Mesothelial cell of epicardium (in vitro differentiated cells): Measurements from ENCODE around the gene DNER. TPM values are rescaled to one million over a fixed set of nuclear protein-coding genes. Genes with fewer than 3 reads are reported as not detected.
A peak's percentile ranks its signal among the peaks of the same experiment; 100 is the strongest.

ENCODE experiments used
- DNase-seq, 2 experiments: peaks; one replicate each; pipeline ENCODE4 v3.0.0; 2021; ENCODE audit warnings: low spot score in 2 of 2; ENCODE audit not compliant: unreplicated experiment in 2 of 2
- H3K27ac Mint-ChIP-seq: 2 replicates; pipeline ENCODE4 v1.8.0; 2021; ENCODE audit warnings: mixed read lengths
- H3K27me3 Mint-ChIP-seq: 2 replicates; pipeline ENCODE4 v1.8.0; 2021; ENCODE audit warnings: low read depth, mixed read lengths
- H3K36me3 Mint-ChIP-seq: 2 replicates; pipeline ENCODE4 v1.8.0; 2021; ENCODE audit warnings: mixed read lengths
- H3K4me1 Mint-ChIP-seq: 2 replicates; pipeline ENCODE4 v1.8.0; 2021; ENCODE audit warnings: mixed read lengths
- H3K4me3 Mint-ChIP-seq: 2 replicates; pipeline ENCODE4 v1.8.0; 2021; ENCODE audit warnings: mild to moderate bottlenecking, moderate library complexity, mixed read lengths
- H3K9me3 Mint-ChIP-seq: 2 replicates; pipeline ENCODE4 v1.8.0; 2021; ENCODE audit warnings: mixed read lengths
- CTCF ChIP-seq: fragments of 200-600 bp; sonication (generic); IDR thresholded peaks from one replicate; pipeline ENCODE4 v1.5.0; 2021; ENCODE audit warnings: antibody characterized with exemption; ENCODE audit not compliant: unreplicated experiment
- total RNA-seq: library from RNA; stranded (reverse); gene quantifications from 3 replicates; pipeline ENCODE4 v1.2.1, GENCODE V29; 2021

Gene DNER
- total RNA-seq, 1 donor from 2014 or later = not detected

- TF ChIP-seq CTCF = no peak
- no peak for DNase-seq
- peaks cover 5% of the 10 kb centered on the region for H3K27me3 Mint-ChIP-seq
- peaks cover 14% of the 10 kb centered on the region for H3K4me1 Mint-ChIP-seq
- H3K9me3 Mint-ChIP-seq = no peaks in the 10 kb centered on the region
- H3K27ac Mint-ChIP-seq = peak overlapping the region; percentile 84
- no peak overlapping the region for H3K4me3 Mint-ChIP-seq
- no peaks in the 10 kb centered on the region for H3K36me3 Mint-ChIP-seq
Measured at GRCh38 chr2:229408356-229408755, 306.0 kb downstream of the DNER start.

GRCh38 chr2:229407170-229407569, 307.2 kb downstream of the DNER start:
- no peak for DNase-seq
- Mint-ChIP-seq H3K27ac (peak overlapping the region; percentile 45), H3K9me3 (no peaks in the 10 kb centered on the region), H3K4me1 (peaks cover 14% of the 10 kb centered on the region), H3K36me3 (no peaks in the 10 kb centered on the region), H3K4me3 (no peak overlapping the region), H3K27me3 (peaks cover 5% of the 10 kb centered on the region)
- TF ChIP-seq CTCF = no peak

- DNase-seq = no peak
- no peak for TF ChIP-seq CTCF
- no peak overlapping the region for H3K27ac Mint-ChIP-seq
- H3K4me3 Mint-ChIP-seq = no peak overlapping the region
- H3K36me3 Mint-ChIP-seq = no peaks in the 10 kb centered on the region
- H3K4me1 Mint-ChIP-seq = peaks cover 14% of the 10 kb centered on the region
- H3K9me3 Mint-ChIP-seq = no peaks in the 10 kb centered on the region
- H3K27me3 Mint-ChIP-seq = peaks cover 5% of the 10 kb centered on the region
Measured at GRCh38 chr2:229405796-229406195, 308.6 kb downstream of the DNER start.

- no peaks in the 10 kb centered on the region for H3K9me3 Mint-ChIP-seq
Measured at GRCh38 chr2:229403296-229403695, 311.1 kb downstream of the DNER start.

GRCh38 chr2:229401171-229401865, 313.0 kb downstream of the DNER start:
- Mint-ChIP-seq H3K9me3 (peaks cover 14% of the 10 kb centered on the region), H3K27me3 (no peaks in the 10 kb centered on the region), H3K36me3 (no peaks in the 10 kb centered on the region), H3K4me1 (no peaks in the 10 kb centered on the region), H3K4me3 (no peak overlapping the region), H3K27ac (no peak overlapping the region)
- DNase-seq = no peak
- TF ChIP-seq CTCF = no peak

More at GRCh38 chr2:229403296-229403695, 311.1 kb downstream of the DNER start:
- no peak overlapping the region for H3K27ac Mint-ChIP-seq
- H3K4me3 Mint-ChIP-seq = no peak overlapping the region
- H3K27me3 Mint-ChIP-seq = peaks cover 5% of the 10 kb centered on the region
- DNase-seq = no peak
- no peak for TF ChIP-seq CTCF
- peaks cover 1% of the 10 kb centered on the region for H3K4me1 Mint-ChIP-seq
- no peaks in the 10 kb centered on the region for H3K36me3 Mint-ChIP-seq
